ENCODE data around the gene GNAS-AS1.
A peak's percentile ranks its signal among the peaks of the same experiment; 100 is the strongest.

Gene GNAS-AS1

GRCh38 chr20:58850693-58851174 lies at the start of gene GNAS-AS1:
Gene GNAS-AS1, minus strand, starts transcription at chr20:58850902.
- no peak for DNase-seq

GRCh38 chr20:58900397-58900796 lies 49.7 kb upstream of the GNAS-AS1 start:
- DNase-seq: peak in 1 of 3 experiments; percentile 21

GRCh38 chr20:58899512-58899911 lies 48.8 kb upstream of the GNAS-AS1 start:
- no peak for DNase-seq

- DNase-seq: no peak
These were observed 48.1 kb upstream of the GNAS-AS1 start for GRCh38 chr20:58898629-58899408.

GRCh38 chr20:58897488-58897887 lies 46.8 kb upstream of the GNAS-AS1 start:
- no peak for DNase-seq

GRCh38 chr20:58896820-58897219 lies 46.1 kb upstream of the GNAS-AS1 start:
- DNase-seq: no peak

- DNase-seq: no peak
These were observed 44.9 kb upstream of the GNAS-AS1 start for GRCh38 chr20:58895448-58896180.

GRCh38 chr20:58894652-58895447 lies 44.1 kb upstream of the GNAS-AS1 start:
- no peak for DNase-seq

GRCh38 chr20:58893355-58894120 lies 42.8 kb upstream of the GNAS-AS1 start:
- peak in 1 of 3 experiments; percentile 50 for DNase-seq

GRCh38 chr20:58892932-58893224 lies 42.2 kb upstream of the GNAS-AS1 start:
- peak in 2 of 3 experiments; percentile 53 to 86 for DNase-seq

GRCh38 chr20:58892141-58892931 lies 41.6 kb upstream of the GNAS-AS1 start:
- DNase-seq: peak; percentile 61 to 93 (median 88)

GRCh38 chr20:58891718-58892140 lies 41.0 kb upstream of the GNAS-AS1 start:
- peak; percentile 57 to 85 (median 82) for DNase-seq

GRCh38 chr20:58891086-58891717 lies 40.5 kb upstream of the GNAS-AS1 start:
- peak; percentile 68 to 92 (median 87) for DNase-seq

GRCh38 chr20:58890518-58891085 lies 39.9 kb upstream of the GNAS-AS1 start:
- peak; percentile 68 to 92 (median 87) for DNase-seq

- peak in 2 of 3 experiments; percentile 48 to 50 for DNase-seq
These were observed 39.3 kb upstream of the GNAS-AS1 start for GRCh38 chr20:58889798-58890517.

- DNase-seq: peak in 2 of 3 experiments; percentile 60 to 70
These were observed 38.6 kb upstream of the GNAS-AS1 start for GRCh38 chr20:58889334-58889760.

GRCh38 chr20:58888521-58889333 lies 38.0 kb upstream of the GNAS-AS1 start:
- DNase-seq: peak in 2 of 3 experiments; percentile 77 to 82

- DNase-seq: no peak
These were observed 37.4 kb upstream of the GNAS-AS1 start for GRCh38 chr20:58888103-58888502.

GRCh38 chr20:58886546-58886945 lies 35.8 kb upstream of the GNAS-AS1 start:
- DNase-seq: no peak

Measured in NCI-H1417 (cell line).